ENCODE results near the gene CTBP1.

GRCh38 chr4:1264942-1265341 is 16.0 kb upstream of the CTBP1 start:
- no peak for TF ChIP-seq RAD21 (IDR thresholded peaks at IDR 0.05 in 1 of 2, conservative IDR thresholded peaks at IDR 0.05 in 1 of 2; ENCODE audit: low read depth in 2 of 2, low read length in 2 of 2)
- no peak for TF ChIP-seq SP4 (IDR thresholded peaks at IDR 0.05; ENCODE audit: low read length)
- TF ChIP-seq SP1 (IDR thresholded peaks at IDR 0.05; ENCODE audit: low read depth, low read length): no peak
- TF ChIP-seq GABPA (IDR thresholded peaks at IDR 0.05; ENCODE audit: borderline replicate concordance, insufficient read depth, low read length): no peak
- no peak for TF ChIP-seq CTCF (IDR thresholded peaks at IDR 0.05; ENCODE audit: control extremely low read depth in 1 of 3, insufficient read depth in 1 of 3, low read depth in 1 of 3, low read length in 3 of 3)
- no peak for TF ChIP-seq HDAC6 (IDR thresholded peaks at IDR 0.05; ENCODE audit: low read depth, low read length)
- TF ChIP-seq RFX5 (IDR thresholded peaks at IDR 0.05; ENCODE audit: borderline replicate concordance, low read depth, low read length): no peak
- no peak for TF ChIP-seq RBBP5 (IDR thresholded peaks at IDR 0.05; ENCODE audit: borderline replicate concordance, low read depth, low read length)
- no peak for TF ChIP-seq ZNF274 (IDR thresholded peaks at IDR 0.05; ENCODE audit: borderline replicate concordance, extremely low read depth, low read length)
- TF ChIP-seq CEBPB (IDR thresholded peaks at IDR 0.05; ENCODE audit: low read depth, low read length): no peak
- TF ChIP-seq TCF12 (IDR thresholded peaks at IDR 0.05; ENCODE audit: low read depth, low read length): no peak
- TF ChIP-seq EGR1 (IDR thresholded peaks at IDR 0.05; ENCODE audit: borderline replicate concordance, low read depth, low read length): no peak
- no peak for TF ChIP-seq SIN3A (conservative IDR thresholded peaks at IDR 0.05 in 1 of 2, IDR thresholded peaks at IDR 0.05 in 1 of 2; ENCODE audit: low read depth in 1 of 2, low read length in 2 of 2)
